NCI-H69 (cell line): Measurements from ENCODE around the gene SNRK.
A peak's percentile ranks its signal among the peaks of the same experiment; 100 is the strongest.

Experiments
- DNase-seq: peaks from one replicate; lab custom pipeline; 2025; lab: John Stamatoyannopoulos, UW

The SNRK gene

DNA sequence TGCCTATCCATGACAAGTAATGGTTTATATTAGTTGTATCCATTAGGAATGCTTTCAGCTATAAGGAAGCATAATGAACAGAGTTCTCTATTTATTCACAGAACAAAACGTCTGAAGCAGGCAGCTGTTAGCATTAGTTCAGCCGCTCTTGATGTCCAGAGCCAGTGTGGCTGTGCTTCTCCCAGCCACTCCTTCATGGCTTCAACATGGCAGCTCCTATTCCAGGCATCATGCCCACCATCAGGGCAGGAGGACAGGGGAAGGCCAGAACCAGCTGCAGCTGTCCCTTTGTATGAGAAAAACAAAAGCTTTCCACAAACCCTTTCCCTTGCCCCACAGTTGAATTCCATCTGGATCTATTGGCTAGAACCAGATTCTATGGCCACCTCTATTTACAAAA, 12.9 kb upstream of the SNRK start:
- DNase-seq: no peak

DNA sequence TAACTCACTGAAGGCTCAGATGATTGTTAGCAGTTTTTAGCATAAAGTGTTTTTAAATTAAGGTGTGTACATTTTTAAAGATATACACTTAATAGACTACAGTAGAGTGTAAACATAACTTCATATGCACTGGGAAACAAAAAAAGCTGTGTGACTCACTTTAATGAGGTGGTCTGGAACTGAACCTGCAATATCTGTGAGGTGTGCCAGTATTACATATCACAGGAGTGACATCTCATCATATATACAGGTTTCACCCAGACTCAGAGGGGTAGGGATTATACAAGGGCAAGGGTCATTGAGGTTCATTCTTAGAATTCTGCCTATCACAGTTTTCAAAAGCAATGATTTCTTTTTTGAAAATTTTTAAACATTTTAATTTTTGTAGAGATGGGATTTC, 7.3 kb upstream of the SNRK start:
- DNase-seq: no peak

GRCh38 chr3:43279532-43279931, 6.8 kb upstream of the SNRK start:
- no peak for DNase-seq

GRCh38 chr3:43281020-43281419, 5.3 kb upstream of the SNRK start:
- DNase-seq: no peak

- DNase-seq: no peak
Observed at GRCh38 chr3:43284171-43284570, 2.2 kb upstream of the SNRK start.

DNA sequence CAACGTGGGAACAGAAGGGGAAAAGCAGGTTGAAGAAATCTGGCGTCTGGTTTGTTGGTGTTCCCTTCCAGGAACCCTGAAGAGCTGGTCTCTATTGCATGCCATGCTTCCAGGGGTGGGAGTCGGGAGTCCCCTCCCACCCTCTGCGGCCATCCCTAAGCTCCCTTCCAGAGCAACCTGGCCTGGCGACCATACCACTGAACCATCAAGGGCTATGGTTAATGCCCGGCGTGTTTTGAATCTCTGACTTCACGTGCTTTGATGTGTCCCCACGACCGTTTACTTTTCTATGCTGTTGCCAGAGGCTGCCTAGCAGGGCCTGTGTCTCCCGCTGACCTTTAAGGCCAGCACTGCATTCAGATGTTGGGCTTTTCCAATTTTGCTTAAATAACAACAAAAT, 696 bp upstream of the SNRK start:
- peak; percentile 10 for DNase-seq

GRCh38 chr3:43286841-43287499, 630 bp downstream of the SNRK start:
- DNase-seq: peak; percentile 50

GRCh38 chr3:43287500-43287873, 1.1 kb downstream of the SNRK start:
- DNase-seq: peak; percentile 8

DNA sequence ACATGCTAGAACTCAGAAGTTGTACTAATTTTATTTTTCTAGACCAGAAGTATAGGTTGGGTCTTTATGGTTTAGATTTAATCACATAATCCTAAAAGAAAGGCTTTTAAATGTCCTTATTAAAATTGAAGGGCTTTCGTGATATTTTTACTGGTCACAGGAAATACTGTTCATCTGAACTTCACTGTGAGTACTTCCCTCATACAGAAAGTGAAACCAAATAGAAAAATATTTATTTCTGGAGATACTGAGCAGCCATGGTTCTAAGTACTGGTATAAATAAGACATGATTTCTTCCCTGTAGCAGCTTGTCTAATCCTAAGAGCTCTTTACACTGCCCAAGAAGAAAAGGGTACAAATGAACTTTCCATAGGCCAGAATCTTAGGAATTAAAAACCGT, 2.0 kb downstream of the SNRK start:
- no peak for DNase-seq

DNA sequence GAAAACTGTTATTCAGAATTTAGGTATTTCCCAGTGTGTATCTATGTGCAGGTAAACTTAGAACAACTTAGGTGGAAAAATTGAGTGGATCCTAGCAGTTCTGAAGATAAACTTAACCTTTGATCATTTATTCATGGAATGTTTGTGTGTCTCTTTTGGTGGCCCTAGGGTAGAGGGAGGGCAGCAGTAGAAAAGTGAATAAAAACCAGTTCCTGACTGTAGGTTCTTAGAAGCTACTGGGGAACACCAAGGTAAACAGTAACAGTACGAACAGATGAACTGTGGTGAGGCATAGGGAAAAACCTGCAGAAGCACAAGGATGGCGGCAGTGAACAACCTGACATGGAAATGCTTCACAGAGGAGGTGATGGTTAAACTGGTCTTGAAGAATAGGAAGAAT, 2.5 kb downstream of the SNRK start:
- DNase-seq: no peak

GRCh38 chr3:43289401-43289800, 3.1 kb downstream of the SNRK start:
- no peak for DNase-seq

GRCh38 chr3:43289841-43290470, 3.6 kb downstream of the SNRK start:
- DNase-seq: no peak

DNA sequence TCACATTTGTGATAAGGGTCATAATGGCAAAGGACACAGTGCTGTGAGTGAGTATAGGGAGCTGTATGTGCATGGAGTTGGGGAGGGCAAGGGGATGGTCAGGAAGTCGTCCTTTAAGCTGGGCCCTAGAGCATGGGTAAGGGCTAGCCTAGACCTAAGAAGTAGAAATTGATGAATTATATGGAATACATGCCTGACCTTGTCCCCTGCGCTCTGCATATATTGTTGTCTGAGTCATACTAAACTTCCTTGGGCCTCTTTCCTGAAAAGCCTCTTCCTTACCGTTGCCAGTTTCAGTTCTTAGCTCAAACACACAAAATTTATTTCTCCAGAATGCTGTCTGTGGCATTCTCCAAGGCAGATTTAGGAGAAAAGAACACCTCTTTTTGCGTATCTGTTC, 4.6 kb downstream of the SNRK start:
- no peak for DNase-seq

GRCh38 chr3:43291546-43291945, 5.2 kb downstream of the SNRK start:
- DNase-seq: no peak

DNA sequence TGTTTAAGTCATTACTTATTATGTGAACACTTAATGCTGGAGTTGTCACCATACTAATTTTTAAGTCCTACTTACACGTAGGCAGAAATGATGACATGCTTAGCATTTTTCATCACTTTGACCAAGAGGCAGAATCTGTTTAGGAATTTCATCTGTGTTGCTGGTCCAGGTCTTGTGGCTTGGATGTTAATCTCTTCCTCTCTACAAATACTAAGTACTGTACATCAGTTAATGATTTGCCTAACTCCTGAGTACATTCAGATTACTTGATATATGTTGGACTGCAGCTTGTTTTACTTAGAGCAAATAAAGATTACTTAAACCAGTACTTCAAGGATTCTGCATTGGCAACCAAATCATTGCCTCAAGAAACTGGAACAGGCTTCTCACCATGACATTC, 8.6 kb downstream of the SNRK start:
- DNase-seq: no peak

- DNase-seq: no peak
Observed at GRCh38 chr3:43296565-43296964, 10.2 kb downstream of the SNRK start.

DNA sequence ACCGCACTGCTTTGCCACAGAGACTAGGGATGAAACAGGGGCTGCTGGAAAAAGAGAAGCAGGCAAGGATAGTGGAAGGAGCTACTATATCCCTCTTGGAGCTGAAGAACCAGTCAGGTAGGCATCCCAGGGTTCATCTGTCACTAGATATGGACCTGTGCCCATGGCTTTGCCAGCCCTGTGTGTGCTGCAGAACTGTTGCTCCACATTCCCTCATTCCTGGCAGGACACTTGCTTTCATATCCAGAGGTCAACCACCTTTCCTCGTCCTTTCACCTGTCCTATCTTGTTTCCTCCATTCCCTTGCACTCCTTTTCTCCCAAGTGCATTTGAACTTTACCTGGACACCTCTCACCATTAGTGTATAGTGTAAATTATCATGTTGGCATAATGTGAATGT, 12.0 kb downstream of the SNRK start:
- no peak for DNase-seq

- DNase-seq: no peak
Observed at GRCh38 chr3:43298761-43299160, 12.4 kb downstream of the SNRK start.

DNA sequence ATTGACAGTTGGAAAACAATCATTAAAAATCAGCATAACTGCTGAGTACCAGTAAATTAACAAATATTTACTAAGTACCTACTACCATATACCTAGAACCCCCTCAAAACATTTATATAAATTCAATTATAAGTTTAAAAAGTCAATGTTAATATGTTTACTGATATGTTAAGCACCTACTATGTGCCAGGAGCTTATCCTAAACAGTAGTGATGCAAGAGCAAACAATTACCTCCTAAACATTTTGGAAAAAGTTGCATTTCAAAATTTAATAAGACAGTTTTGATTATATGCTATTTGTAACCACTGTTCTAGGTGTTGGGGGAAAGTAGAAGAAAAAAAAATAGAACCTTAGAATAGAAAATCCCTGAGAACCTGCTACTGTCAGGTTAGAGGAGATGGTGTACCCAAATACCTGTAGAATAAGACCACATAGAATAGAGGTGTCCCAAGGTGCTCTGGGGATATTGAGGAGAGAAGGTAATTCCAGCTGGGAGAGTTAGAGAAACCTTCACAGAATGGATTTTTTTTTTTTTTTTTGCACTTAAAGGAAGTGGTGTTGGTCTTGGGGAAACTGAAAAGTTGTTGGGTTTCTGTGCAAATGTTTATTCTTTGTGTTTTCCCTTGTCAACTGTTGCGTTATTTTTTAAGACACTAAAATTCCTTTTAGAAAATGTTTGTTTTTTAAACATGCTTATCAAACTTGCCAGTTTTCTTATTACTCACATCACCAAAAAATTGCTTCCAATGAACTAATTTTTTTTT, 16.0 kb downstream of the SNRK start:
- no peak for DNase-seq

DNA sequence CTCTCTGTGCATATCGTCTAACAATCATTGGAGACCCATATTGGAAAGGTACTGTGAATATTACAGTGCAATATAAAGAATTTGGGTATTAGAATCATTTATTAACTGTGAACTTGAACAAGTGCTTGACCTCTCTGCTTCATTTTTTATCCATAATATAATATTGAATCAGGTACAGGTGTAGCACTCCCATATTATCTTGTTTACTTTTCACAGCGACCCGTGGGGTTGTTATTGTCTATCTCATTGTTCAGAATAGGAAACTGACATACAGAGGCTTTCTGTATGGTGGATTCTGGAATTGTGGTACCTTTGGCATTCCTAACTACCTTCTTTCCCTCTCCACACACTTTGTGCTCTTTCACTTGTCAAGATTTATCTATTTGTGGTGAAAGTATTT, 17.8 kb downstream of the SNRK start:
- no peak for DNase-seq

- no peak for DNase-seq
Observed at GRCh38 chr3:43307226-43307625, 20.9 kb downstream of the SNRK start.

- DNase-seq: no peak
Observed at GRCh38 chr3:43307649-43308048, 21.3 kb downstream of the SNRK start.
